ENCODE results near the gene TENM4. TPM values are rescaled to one million over a fixed set of nuclear protein-coding genes. Genes with fewer than 3 reads are reported as not detected.

The TENM4 gene
- total and polyA plus RNA-seq, 10 of the 15 experiments (the other 5 are each of a cell fraction or from before 2014, with no cell fraction given): 0.03 to 0.12 (median 0.06) TPM; not detected in 7

DNA sequence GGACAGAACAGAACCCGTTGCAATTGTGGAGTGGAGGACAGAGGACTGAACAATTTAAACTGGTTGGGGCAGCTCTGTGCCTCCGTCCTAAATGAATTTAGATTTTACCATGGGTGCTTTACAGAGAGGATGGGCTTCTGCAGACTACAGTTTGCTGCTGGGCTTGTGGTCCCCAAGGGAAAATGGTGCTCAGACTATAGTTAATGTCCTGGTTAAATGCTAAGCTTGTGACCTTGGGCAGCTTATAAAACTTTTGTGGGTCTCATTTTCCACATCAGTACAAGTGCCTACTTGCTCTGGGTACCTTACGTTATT is 511.0 kb downstream of the TENM4 start:
- no peak overlapping the region for H3K4me3 ChIP-seq
- FAIRE-seq: no peak
- H3K9ac ChIP-seq (ENCODE audit: control insufficient read depth, insufficient read depth, low read length): no peak overlapping the region
- POLR2A ChIA-PET: no interaction called here
- SMC1A ChIA-PET (ENCODE audit: uncharacterized antibody, unreplicated experiment): interaction anchor here (1.0 kb wide), 1 partner anchor 95 kb away, joined by 3 read pairs; no protein-coding TSS in a partner anchor
- TF ChIP-seq TARDBP (IDR thresholded peaks at IDR 0.05; ENCODE audit: borderline replicate concordance) (no peak), NKRF (conservative IDR thresholded peaks at IDR 0.05) (no peak), MTA3 (IDR thresholded peaks at IDR 0.05; ENCODE audit: borderline replicate concordance, low read length) (no peak), ZBED1 (IDR thresholded peaks at IDR 0.05; ENCODE audit: borderline replicate concordance) (no peak), TBL1XR1 (IDR thresholded peaks at IDR 0.05; ENCODE audit: low read depth, low read length) (no peak), MXI1 (IDR thresholded peaks at IDR 0.05; ENCODE audit: low read depth, low read length) (no peak), NFIC (IDR thresholded peaks at IDR 0.05; ENCODE audit: low read depth, low read length) (no peak), SMAD1 (IDR thresholded peaks at IDR 0.05; ENCODE audit: low read depth, partially characterized antibody) (no peak), IRF5 (IDR thresholded peaks at IDR 0.05; ENCODE audit: borderline replicate concordance) (no peak), ATF3 (IDR thresholded peaks at IDR 0.05; ENCODE audit: borderline replicate concordance, extremely low read depth, low read depth, low read length) (no peak), SMC3 (IDR thresholded peaks at IDR 0.05; ENCODE audit: borderline replicate concordance, low read length) (no peak)
- no peak overlapping the region for H3K4me2 ChIP-seq (ENCODE audit: control insufficient read depth, insufficient read depth)
- H3K9me3 ChIP-seq (replicated peaks; ENCODE audit: control insufficient read depth, insufficient read depth, low read length): no peaks in the 10 kb centered on the region
- RAD21 ChIA-PET (ENCODE audit: unreplicated experiment): no interaction called here
- H3K4me1 ChIP-seq (ENCODE audit: control insufficient read depth, insufficient read depth, low read length): no peaks in the 10 kb centered on the region
- no peak for DNase-seq (ENCODE audit: low read depth, low spot score)
- no peaks in the 10 kb centered on the region for H3K36me3 ChIP-seq (ENCODE audit: control insufficient read depth in 2 of 2, insufficient read depth in 2 of 2, low read length in 1 of 2)
- in situ Hi-C loops (cut with MboI) (no loop called here), intact Hi-C loops (cut with micrococcal nuclease; ENCODE audit: unreplicated experiment) (no loop called here)
- no peak overlapping the region for H3K27ac ChIP-seq (ENCODE audit: control insufficient read depth, insufficient read depth)
- H2AFZ ChIP-seq (ENCODE audit: control insufficient read depth, low read depth, low read length): no peak overlapping the region
- 10% methylated on average over 3 of the region's 3 CpGs for WGBS (ENCODE audit: insufficient coverage, insufficient replicate concordance, low lambda C conversion rate, missing lambda C conversion rate)
- no peaks in the 10 kb centered on the region for H4K20me1 ChIP-seq (ENCODE audit: control insufficient read depth, insufficient read depth)
- peaks cover 0 to 2% of the 10 kb centered on the region in 2 experiments; a peak in 3 of 4 replicates for H3K27me3 ChIP-seq (replicated peaks in 1 of 2; ENCODE audit: control insufficient read depth in 2 of 2, insufficient read depth in 2 of 2, low read length in 1 of 2)
- H3K79me2 ChIP-seq (ENCODE audit: control insufficient read depth, insufficient read depth, low read length): no peaks in the 10 kb centered on the region
- ATAC-seq: no peak
- no TSS peak for BruUV-seq (replicated peaks)
- CTCF ChIA-PET: interaction anchor here (1.0 kb wide), 1 partner anchor 284 kb away, joined by 3 read pairs; no protein-coding TSS in a partner anchor
